ENCODE results near the gene XAGE2. TPM values are rescaled to one million over a fixed set of nuclear protein-coding genes. Genes with fewer than 3 reads are reported as not detected.

Gene XAGE2
- total and polyA plus RNA-seq, 2 of the 8 experiments (the other 6 are each of a cell fraction or from before 2014, with no cell fraction given), result not detected

DNA sequence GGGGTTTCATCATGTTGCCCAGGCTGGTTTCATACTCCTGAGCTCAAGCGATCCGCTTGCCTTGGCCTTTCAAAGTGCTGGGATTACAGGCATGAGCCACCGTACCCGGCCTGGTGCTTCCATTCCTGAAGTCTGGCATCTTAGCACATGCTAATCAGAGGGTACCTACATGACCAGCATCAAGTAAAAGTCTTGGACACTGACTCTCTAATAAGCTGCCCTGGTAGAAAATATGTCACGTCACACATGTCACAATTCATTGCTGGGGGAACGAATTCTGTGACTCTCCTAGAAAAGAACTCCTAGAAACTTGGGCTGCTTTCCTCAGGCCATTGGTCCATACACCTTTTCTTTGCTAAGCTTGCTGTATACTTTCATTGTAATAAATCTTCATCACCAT lies 19.1 kb upstream of the XAGE2 start (continued):
- TF ChIP-seq, protein P1, sequence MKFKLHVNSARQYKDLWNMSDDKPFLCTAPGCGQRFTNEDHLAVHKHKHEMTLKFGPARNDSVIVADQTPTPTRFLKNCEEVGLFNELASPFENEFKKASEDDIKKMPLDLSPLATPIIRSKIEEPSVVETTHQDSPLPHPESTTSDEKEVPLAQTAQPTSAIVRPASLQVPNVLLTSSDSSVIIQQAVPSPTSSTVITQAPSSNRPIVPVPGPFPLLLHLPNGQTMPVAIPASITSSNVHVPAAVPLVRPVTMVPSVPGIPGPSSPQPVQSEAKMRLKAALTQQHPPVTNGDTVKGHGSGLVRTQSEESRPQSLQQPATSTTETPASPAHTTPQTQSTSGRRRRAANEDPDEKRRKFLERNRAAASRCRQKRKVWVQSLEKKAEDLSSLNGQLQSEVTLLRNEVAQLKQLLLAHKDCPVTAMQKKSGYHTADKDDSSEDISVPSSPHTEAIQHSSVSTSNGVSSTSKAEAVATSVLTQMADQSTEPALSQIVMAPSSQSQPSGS (IDR thresholded peaks at IDR 0.05; ENCODE audit: low read length), result no peak
- TF ChIP-seq BRCA1 (IDR thresholded peaks at IDR 0.05; ENCODE audit: low read depth, low read length) (no peak), NRF1 (IDR thresholded peaks at IDR 0.05; ENCODE audit: low read depth, low read length) (no peak), POU5F1 (IDR thresholded peaks at IDR 0.05; ENCODE audit: low read depth, low read length) (no peak), SP2 (IDR thresholded peaks at IDR 0.05; ENCODE audit: low read length) (no peak)

Data from H1 (cell line).